H9 (cell line): ENCODE results near the gene ATP6V1C2. TPM values are rescaled to one million over a fixed set of nuclear protein-coding genes. Genes with fewer than 3 reads are reported as not detected.

Experiments
- DNase-seq: peaks from one replicate; pipeline ENCODE4 v3.0.0-alpha.2; 2017
- H2AFZ ChIP-seq: one replicate; pipeline ENCODE4 v1.6.1; 2013; ENCODE audit warnings: mild to moderate bottlenecking, low read length, control low read depth, moderate library complexity
- H2AK5ac ChIP-seq: 2 replicates; pipeline ENCODE4 v1.6.1; 2013; ENCODE audit warnings: low read length, control low read depth, mixed read lengths; ENCODE audit not compliant: insufficient read length
- H2BK120ac ChIP-seq: one replicate; pipeline ENCODE4 v1.6.1; 2013; ENCODE audit warnings: low read depth, mild to moderate bottlenecking, low read length, control low read depth, inconsistent platforms; ENCODE audit not compliant: poor library complexity, severe bottlenecking
- H2BK12ac ChIP-seq: 2 replicates; pipeline ENCODE4 v1.6.1; 2013; ENCODE audit warnings: low read length, control low read depth, mixed read lengths, low read depth; ENCODE audit not compliant: insufficient read length
- H2BK15ac ChIP-seq: 2 replicates; pipeline ENCODE4 v1.6.1; 2013; ENCODE audit warnings: low read depth, low read length, control low read depth
- H2BK20ac ChIP-seq: one replicate; pipeline ENCODE4 v1.6.1; 2013; ENCODE audit warnings: low read depth, mild to moderate bottlenecking, low read length, control low read depth, inconsistent platforms; ENCODE audit not compliant: poor library complexity, severe bottlenecking
- H2BK5ac ChIP-seq: 2 replicates; pipeline ENCODE4 v1.6.1; 2013; ENCODE audit warnings: low read length, control low read depth, mixed read lengths; ENCODE audit not compliant: insufficient read length
- H3K14ac ChIP-seq: 2 replicates; pipeline ENCODE4 v1.6.1; 2013; ENCODE audit warnings: low read length, control low read depth; ENCODE audit not compliant: insufficient read depth
- H3K18ac ChIP-seq: 2 replicates; pipeline ENCODE4 v1.6.1; 2013; ENCODE audit warnings: low read depth, mild to moderate bottlenecking, mixed read lengths, low read length, control low read depth; ENCODE audit not compliant: insufficient read length
- H3K23ac ChIP-seq: 2 replicates; pipeline ENCODE4 v1.6.1; 2013; ENCODE audit warnings: low read length, control low read depth, mixed read lengths, low read depth; ENCODE audit not compliant: insufficient read length
- H3K23me2 ChIP-seq: 2 replicates; pipeline ENCODE4 v1.6.1; 2013; ENCODE audit warnings: low read depth, mild to moderate bottlenecking, mixed read lengths, low read length, control low read depth; ENCODE audit not compliant: insufficient read length, poor library complexity, severe bottlenecking
- H3K27ac ChIP-seq: 2 replicates; pipeline ENCODE4 v1.5.1; 2013; ENCODE audit warnings: low read length, control low read depth, mixed read lengths, low read depth; ENCODE audit not compliant: insufficient read length
- H3K27me3 ChIP-seq: 2 replicates; pipeline ENCODE4 v1.6.1; 2013; ENCODE audit warnings: low read length, control low read depth, inconsistent platforms; ENCODE audit not compliant: insufficient read depth
- H3K4ac ChIP-seq: 2 replicates; pipeline ENCODE4 v1.6.1; 2013; ENCODE audit warnings: low read depth, mild to moderate bottlenecking, control low read depth, inconsistent platforms, low read length, moderate library complexity
- H3K4me1 ChIP-seq: 2 replicates; pipeline ENCODE4 v1.6.1; 2013; ENCODE audit warnings: low read length, control low read depth, inconsistent platforms; ENCODE audit not compliant: insufficient read depth
- H3K4me2 ChIP-seq: 2 replicates; pipeline ENCODE4 v1.6.1; 2013; ENCODE audit warnings: low read length, control low read depth, mixed read lengths; ENCODE audit not compliant: insufficient read length, insufficient read depth
- H3K56ac ChIP-seq: 2 replicates; pipeline ENCODE4 v1.6.1; 2013; ENCODE audit warnings: low read depth, mild to moderate bottlenecking, mixed read lengths, low read length, control low read depth; ENCODE audit not compliant: insufficient read length
- H3K79me1 ChIP-seq: 2 replicates; pipeline ENCODE4 v1.6.1; 2013; ENCODE audit warnings: low read depth, mild to moderate bottlenecking, moderate library complexity, low read length, control low read depth, inconsistent platforms; ENCODE audit not compliant: insufficient read depth, poor library complexity, severe bottlenecking
- H3K79me2 ChIP-seq: 2 replicates; pipeline ENCODE4 v1.6.1; 2013; ENCODE audit warnings: low read length, control low read depth, inconsistent platforms; ENCODE audit not compliant: insufficient read depth
- H3K9ac ChIP-seq: 2 replicates; pipeline ENCODE4 v1.6.1; 2013; ENCODE audit warnings: low read length, control low read depth, mixed read lengths; ENCODE audit not compliant: insufficient read length; ENCODE audit errors: extremely low read depth
- H3K9me3 ChIP-seq: one replicate; pipeline ENCODE4 v1.6.1; 2013; ENCODE audit warnings: low read depth, low read length, inconsistent platforms; ENCODE audit not compliant: control insufficient read depth
- H3T11ph ChIP-seq: one replicate; pipeline ENCODE4 v1.6.1; 2013; ENCODE audit warnings: mild to moderate bottlenecking, low read length, control low read depth, inconsistent platforms
- H4K20me1 ChIP-seq: one replicate; pipeline ENCODE4 v1.6.1; 2013; ENCODE audit not compliant: control insufficient read depth, insufficient read length, insufficient read depth
- H4K5ac ChIP-seq: 2 replicates; pipeline ENCODE4 v1.6.1; 2013; ENCODE audit warnings: low read depth, mild to moderate bottlenecking, mixed read lengths, low read length, control low read depth; ENCODE audit not compliant: insufficient read length
- H4K8ac ChIP-seq: replicated peaks from 2 replicates; pipeline ENCODE4 v1.6.1; 2013; ENCODE audit warnings: low read length, control low read depth, mixed read lengths, low read depth; ENCODE audit not compliant: insufficient read length
- H4K91ac ChIP-seq: 2 replicates; pipeline ENCODE4 v1.6.1; 2013; ENCODE audit warnings: low read depth, mild to moderate bottlenecking, moderate library complexity, mixed read lengths, low read length, control low read depth; ENCODE audit not compliant: insufficient read length
- H3K27ac Mint-ChIP-seq, 3 experiments: 2 replicates in 2 of 3; 3 replicates in 1 of 3; pipeline ENCODE4 v1.8.0; 2020 to 2021; ENCODE audit warnings: mixed read lengths in 3 of 3, mild to moderate bottlenecking in 1 of 3, moderate library complexity in 1 of 3
- H3K27me3 Mint-ChIP-seq: 2 replicates; pipeline ENCODE4 v1.8.0; 2021; ENCODE audit warnings: low read depth, mild to moderate bottlenecking, moderate library complexity, mixed read lengths
- H3K36me3 Mint-ChIP-seq, 3 experiments: 2 replicates in 2 of 3; 3 replicates in 1 of 3; pipeline ENCODE4 v1.8.0; 2020 to 2021; ENCODE audit warnings: low read depth in 3 of 3, mixed read lengths in 3 of 3; ENCODE audit not compliant: insufficient read depth in 1 of 3
- H3K4me1 Mint-ChIP-seq, 2 experiments: 2 replicates each; pipeline ENCODE4 v1.8.0; 2020; ENCODE audit warnings: mixed read lengths in 2 of 2
- H3K4me3 Mint-ChIP-seq, 2 experiments: 2 replicates in 1 of 2; 3 replicates in 1 of 2; pipeline ENCODE4 v1.8.0; 2020 to 2021; ENCODE audit warnings: mild to moderate bottlenecking in 2 of 2, mixed read lengths in 2 of 2, moderate library complexity in 1 of 2
- H3K9me3 Mint-ChIP-seq, 2 experiments: 2 replicates in 1 of 2; 3 replicates in 1 of 2; pipeline ENCODE4 v1.8.0; 2020; ENCODE audit warnings: mild to moderate bottlenecking in 2 of 2, mixed read lengths in 2 of 2, moderate library complexity in 1 of 2
- CTCF ChIP-seq: fragments of 200-600 bp; sonication (generic); conservative IDR thresholded peaks from 3 replicates; pipeline ENCODE4 v1.8.0; 2021; ENCODE audit warnings: antibody characterized with exemption, mild to moderate bottlenecking
- WGBS: extraction: QIAGEN DNeasy Blood & Tissue Kit; methylation state at CpG from one replicate; pipeline ENCODE4 v1.1.7; 2013; ENCODE audit warnings: missing lambda C conversion rate, low lambda C conversion rate, mixed read lengths; ENCODE audit not compliant: insufficient read length; ENCODE audit errors: extremely low coverage; 5-methylcytosine and 5-hydroxymethylcytosine counted together
- total RNA-seq: library from RNA; stranded (reverse); gene quantifications from 2 replicates; pipeline ENCODE4 v1.2.1, GENCODE V29; 2021

Gene ATP6V1C2
- total RNA-seq, 1 experiment from 2014 or later, result 1.2 TPM

GRCh38 chr2:10820978-10821695 lies 99.7 kb downstream of the ATP6V1C2 start:
- Histone ChIP-seq H3K4me2 (no peak overlapping the region), H3K27ac (no peak overlapping the region), H3K23ac (no peak overlapping the region), H3T11ph (no peak overlapping the region), H3K4ac (no peak overlapping the region), H4K20me1 (no peaks in the 10 kb centered on the region), H4K8ac (no peak overlapping the region), H3K79me1 (no peaks in the 10 kb centered on the region), H3K9ac (no peak overlapping the region), H2BK15ac (no peak overlapping the region), H3K4me1 (no peaks in the 10 kb centered on the region), H2BK12ac (no peak overlapping the region), H3K23me2 (no peaks in the 10 kb centered on the region), H2BK5ac (no peak overlapping the region), H3K14ac (no peak overlapping the region), H3K9me3 (no peaks in the 10 kb centered on the region), H2BK20ac (no peak overlapping the region), H2AK5ac (no peak overlapping the region), H2BK120ac (no peak overlapping the region), H4K91ac (no peak overlapping the region), H4K5ac (no peak overlapping the region), H3K18ac (no peak overlapping the region), H3K56ac (no peak overlapping the region), H3K27me3 (no peaks in the 10 kb centered on the region), H2AFZ (no peak overlapping the region), H3K79me2 (no peaks in the 10 kb centered on the region)
- no peak for DNase-seq
- Mint-ChIP-seq H3K27ac (no peak overlapping the region), H3K36me3 (no peaks in the 10 kb centered on the region), H3K9me3 (no peaks in the 10 kb centered on the region), H3K27me3 (peaks cover 10% of the 10 kb centered on the region), H3K4me3 (no peak overlapping the region), H3K4me1 (peaks cover 2 to 7% of the 10 kb centered on the region in 2 experiments)
- no CpG with 5 or more reads among the region's 13 CpGs for WGBS
- no peak for TF ChIP-seq CTCF
